Mesodermal cell (in vitro differentiated cells): ENCODE results near the gene LRRK1.

Experiments used
- H3K27ac ChIP-seq: 2 replicates; pipeline ENCODE4 v1.7.0; 2013; ENCODE audit warnings: mild to moderate bottlenecking, low read depth, low read length, moderate library complexity; ENCODE audit not compliant: severe bottlenecking
- H3K36me3 ChIP-seq: 2 replicates; pipeline ENCODE4 v1.7.1; 2013; ENCODE audit warnings: mild to moderate bottlenecking, low read length, moderate library complexity; ENCODE audit not compliant: control insufficient read depth, insufficient read depth
- H3K4me1 ChIP-seq: one replicate; pipeline ENCODE4 v1.7.1; 2013; ENCODE audit warnings: mild to moderate bottlenecking, low read length; ENCODE audit not compliant: insufficient read depth, control insufficient read depth, poor library complexity, severe bottlenecking
- H3K4me3 ChIP-seq: 2 replicates; pipeline ENCODE4 v1.7.0; 2013; ENCODE audit warnings: low read length, control low read depth, mild to moderate bottlenecking; ENCODE audit not compliant: insufficient read depth, poor library complexity, severe bottlenecking; ENCODE audit errors: extremely low read depth
- H3K9me3 ChIP-seq: 2 replicates; pipeline ENCODE4 v1.7.1; 2013; ENCODE audit warnings: mild to moderate bottlenecking, low read length, moderate library complexity; ENCODE audit not compliant: control insufficient read depth
- WGBS, 2 experiments: methylation state at CpG; one replicate each; pipeline ENCODE4 v1.1.5; 2013; ENCODE audit warnings: missing lambda C conversion rate in 2 of 2; ENCODE audit not compliant: insufficient coverage in 2 of 2; 5-methylcytosine and 5-hydroxymethylcytosine counted together

Gene LRRK1

DNA sequence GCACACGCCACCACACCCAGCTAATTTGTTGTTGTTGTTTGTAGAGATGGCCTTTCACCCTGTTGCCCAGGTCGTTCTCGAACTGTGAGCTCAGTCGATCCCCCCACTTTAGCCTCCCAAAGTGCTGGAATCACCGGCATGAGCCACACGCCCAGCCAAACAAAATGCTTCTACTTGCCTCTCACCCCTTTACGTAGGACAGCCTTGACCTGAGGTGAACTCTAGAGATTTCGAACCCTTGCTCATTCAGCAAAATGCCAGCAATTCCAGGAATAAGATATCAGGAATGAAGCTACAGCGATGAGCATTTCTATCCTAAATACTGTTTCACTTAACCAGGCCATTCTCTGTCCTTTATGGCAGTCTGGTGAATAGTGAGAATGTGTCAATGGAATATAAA is 135.0 kb downstream of the LRRK1 start:
- H3K4me1 ChIP-seq = no peaks in the 10 kb centered on the region
- no peaks in the 10 kb centered on the region for H3K36me3 ChIP-seq
- H3K4me3 ChIP-seq = no peak overlapping the region
- H3K27ac ChIP-seq = no peak overlapping the region
- H3K9me3 ChIP-seq = no peaks in the 10 kb centered on the region
- 88 to 91% methylated on average over 5 of the region's 9 CpGs for WGBS, 2 experiments

DNA sequence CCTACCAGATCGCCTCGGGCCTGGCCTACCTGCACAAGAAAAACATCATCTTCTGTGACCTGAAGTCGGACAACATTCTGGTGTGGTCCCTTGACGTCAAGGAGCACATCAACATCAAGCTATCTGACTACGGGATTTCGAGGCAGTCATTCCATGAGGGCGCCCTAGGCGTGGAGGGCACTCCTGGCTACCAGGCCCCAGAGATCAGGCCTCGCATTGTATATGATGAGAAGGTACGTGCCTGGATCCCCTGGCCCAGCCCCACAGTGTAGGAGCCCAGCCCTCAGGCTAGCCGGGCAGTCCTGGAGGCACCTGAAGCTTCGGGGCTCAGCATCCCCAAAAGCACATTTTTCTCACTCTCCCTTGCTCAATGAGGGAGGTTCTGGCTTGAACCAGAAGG is 135.8 kb downstream of the LRRK1 start:
- H3K4me3 ChIP-seq = no peak overlapping the region
- WGBS, 2 experiments = 92 to 95% methylated on average over 10 to 12 of the region's 12 CpGs
- H3K4me1 ChIP-seq = no peaks in the 10 kb centered on the region
- H3K9me3 ChIP-seq = no peaks in the 10 kb centered on the region
- H3K27ac ChIP-seq = no peak overlapping the region
- H3K36me3 ChIP-seq = no peaks in the 10 kb centered on the region

DNA sequence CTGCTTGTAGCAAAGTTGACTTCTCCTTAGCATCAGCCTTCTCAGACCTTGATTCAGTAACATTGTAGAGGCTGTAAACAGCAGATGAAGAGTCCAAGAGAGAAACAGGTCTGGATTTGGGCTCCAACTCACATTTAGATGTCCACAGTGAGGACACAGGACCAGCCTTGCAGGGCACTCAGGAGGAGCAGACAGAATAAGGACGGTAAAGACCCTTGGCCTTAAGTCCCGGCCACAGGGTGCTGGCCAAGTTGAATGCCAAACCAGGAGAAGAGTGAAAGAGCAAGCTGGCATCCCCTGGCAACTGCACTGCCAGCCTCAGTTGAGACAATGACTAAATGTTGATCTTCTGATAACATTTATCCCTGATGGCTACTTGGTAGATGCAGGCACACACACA is 136.3 kb downstream of the LRRK1 start:
- Histone ChIP-seq H3K27ac (no peak overlapping the region), H3K36me3 (no peaks in the 10 kb centered on the region), H3K4me3 (no peak overlapping the region), H3K9me3 (no peaks in the 10 kb centered on the region), H3K4me1 (no peaks in the 10 kb centered on the region)
- 86 to 87% methylated on average over 2 of the region's 2 CpGs for WGBS, 2 experiments

DNA sequence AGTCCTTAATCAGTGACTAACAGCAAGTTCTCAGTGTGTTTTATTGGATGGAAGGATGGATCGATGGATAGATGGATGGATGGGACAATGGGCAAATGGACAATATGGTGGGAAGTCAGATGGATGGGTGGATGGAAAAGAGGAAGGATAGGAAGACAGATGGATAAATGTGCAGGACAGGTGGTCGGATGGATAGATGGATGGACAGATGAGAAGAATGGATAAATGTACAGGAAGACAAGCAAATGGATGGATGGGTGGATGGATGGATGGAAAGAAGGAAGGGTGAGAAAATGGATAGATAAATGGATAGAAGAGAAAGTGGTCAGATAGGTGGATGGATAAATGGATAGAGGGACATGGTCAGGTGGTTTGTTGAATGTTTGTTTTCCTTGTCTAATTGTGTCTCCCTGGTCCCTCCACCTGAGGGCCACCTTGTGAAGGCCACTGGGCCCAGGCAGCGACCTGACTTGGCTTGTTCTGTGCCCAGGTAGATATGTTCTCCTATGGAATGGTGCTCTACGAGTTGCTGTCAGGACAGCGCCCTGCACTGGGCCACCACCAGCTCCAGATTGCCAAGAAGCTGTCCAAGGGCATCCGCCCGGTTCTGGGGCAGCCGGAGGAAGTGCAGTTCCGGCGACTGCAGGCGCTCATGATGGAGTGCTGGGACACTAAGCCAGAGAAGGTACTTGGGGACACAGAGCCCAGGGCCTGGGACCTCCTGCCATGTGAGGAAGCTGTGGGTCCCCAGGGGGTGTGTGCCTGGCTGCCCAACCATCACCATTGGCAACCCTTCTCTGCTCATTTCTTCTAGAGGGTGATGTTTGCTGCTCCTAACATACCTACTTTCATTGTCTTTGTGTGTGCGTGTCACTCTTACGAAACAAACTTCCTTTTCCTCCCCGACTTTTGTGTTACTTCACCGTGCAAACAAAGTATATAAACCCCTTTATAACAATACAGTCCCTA is 137.5 kb downstream of the LRRK1 start:
- no peak overlapping the region for H3K27ac ChIP-seq
- H3K4me3 ChIP-seq = no peak overlapping the region
- H3K9me3 ChIP-seq = no peaks in the 10 kb centered on the region
- WGBS, 2 experiments = 91% methylated on average over 11 to 12 of the region's 15 CpGs
- H3K36me3 ChIP-seq = no peaks in the 10 kb centered on the region
- no peaks in the 10 kb centered on the region for H3K4me1 ChIP-seq

DNA sequence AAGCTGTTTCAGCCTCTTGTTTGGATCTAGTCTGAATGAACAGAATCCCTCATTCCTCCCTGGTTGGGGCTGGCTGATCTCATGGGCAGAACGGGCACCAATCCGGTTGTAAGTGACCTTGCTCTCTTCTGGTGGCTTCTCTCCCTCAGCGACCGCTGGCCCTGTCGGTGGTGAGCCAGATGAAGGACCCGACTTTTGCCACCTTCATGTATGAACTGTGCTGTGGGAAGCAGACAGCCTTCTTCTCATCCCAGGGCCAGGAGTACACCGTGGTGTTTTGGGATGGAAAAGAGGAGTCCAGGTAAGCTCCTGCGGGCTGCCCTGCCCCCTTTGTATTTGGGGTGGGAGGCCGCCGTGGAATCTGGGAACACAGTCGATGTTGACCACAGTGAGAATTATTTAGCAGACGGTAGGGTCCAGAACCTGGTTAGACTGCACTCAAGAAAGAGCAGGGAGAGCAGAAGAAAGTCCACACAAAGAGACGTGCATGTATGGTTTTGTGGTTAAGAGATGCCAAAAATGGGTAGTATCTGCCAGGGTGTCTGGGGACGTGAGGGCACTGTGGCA is 138.8 kb downstream of the LRRK1 start:
- WGBS, 2 experiments = 85 to 91% methylated on average over 12 of the region's 14 CpGs
- no peak overlapping the region for H3K4me3 ChIP-seq
- H3K27ac ChIP-seq = no peak overlapping the region
- no peaks in the 10 kb centered on the region for H3K36me3 ChIP-seq
- no peaks in the 10 kb centered on the region for H3K9me3 ChIP-seq
- H3K4me1 ChIP-seq = no peaks in the 10 kb centered on the region

DNA sequence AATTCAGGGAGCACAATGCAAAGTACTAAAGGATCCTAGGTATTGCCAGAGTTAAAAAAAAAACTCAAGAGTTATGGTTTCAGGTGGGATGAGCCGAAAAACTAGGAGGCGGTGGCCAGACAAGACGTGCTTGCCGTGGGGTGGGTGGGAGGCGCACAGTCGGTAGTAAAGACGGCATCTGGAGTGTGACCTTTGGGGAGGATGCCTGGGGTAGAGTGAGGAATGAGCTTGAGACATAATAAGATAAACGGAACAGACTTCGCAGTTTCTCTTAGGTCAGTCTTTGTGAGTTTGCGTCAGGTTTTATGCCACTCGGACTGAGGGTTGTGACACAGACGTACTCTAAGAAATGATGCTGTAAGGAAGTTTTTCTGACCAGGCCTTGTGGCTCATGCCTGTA is 139.6 kb downstream of the LRRK1 start:
- 91 to 92% methylated on average over 11 to 12 of the region's 12 CpGs for WGBS, 2 experiments
- H3K36me3 ChIP-seq = no peaks in the 10 kb centered on the region
- H3K9me3 ChIP-seq = no peaks in the 10 kb centered on the region

DNA sequence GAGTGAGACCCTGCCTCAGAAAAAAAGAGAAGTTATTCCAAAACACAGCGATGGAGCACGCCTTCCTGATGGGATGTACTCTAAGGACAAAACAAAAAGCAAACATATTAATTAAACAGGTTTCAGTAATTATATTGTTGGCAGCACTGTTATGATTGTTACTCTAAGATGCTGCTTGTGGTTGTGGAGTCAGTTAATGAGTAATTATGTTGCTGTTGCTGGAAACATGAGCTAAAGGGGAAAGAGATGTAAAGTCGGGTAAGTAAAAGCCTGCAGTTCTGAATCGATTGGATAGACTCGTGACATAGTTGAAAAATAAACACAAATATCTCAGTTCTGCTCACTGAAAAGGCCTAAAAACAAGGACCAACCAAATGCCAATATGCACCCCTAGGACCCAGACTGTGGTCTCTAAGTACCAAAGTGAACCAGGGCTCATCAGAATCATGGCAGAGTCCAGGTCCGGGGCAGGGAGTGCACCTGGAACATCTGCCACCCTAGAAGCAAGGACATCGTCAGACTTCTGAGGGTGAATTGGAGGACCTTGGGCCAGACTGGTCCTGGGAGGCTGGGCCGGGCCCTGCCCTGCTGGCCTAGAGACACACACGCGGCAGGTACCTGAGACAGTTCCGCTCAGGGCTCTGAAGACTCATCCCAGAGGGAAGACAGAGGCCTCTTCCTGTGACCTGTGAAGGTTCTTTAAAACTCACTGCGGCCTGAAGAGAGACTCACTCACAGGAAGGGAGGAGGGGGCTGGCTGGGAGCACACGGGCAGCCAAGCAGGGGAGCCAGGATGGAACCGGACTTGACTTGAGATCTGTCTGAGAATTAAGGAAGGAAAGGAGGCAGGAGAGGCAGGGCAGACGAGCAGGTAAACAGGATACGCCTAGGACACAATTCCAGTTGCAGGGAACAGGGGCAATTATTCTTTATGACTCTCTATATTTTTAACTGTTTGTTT is 140.5 kb downstream of the LRRK1 start:
- H3K4me3 ChIP-seq = no peak overlapping the region
- 79 to 87% methylated on average over 10 to 11 of the region's 16 CpGs for WGBS, 2 experiments
- no peaks in the 10 kb centered on the region for H3K9me3 ChIP-seq
- no peaks in the 10 kb centered on the region for H3K4me1 ChIP-seq
- no peaks in the 10 kb centered on the region for H3K36me3 ChIP-seq
- H3K27ac ChIP-seq = no peak overlapping the region

More for the DNA sequence above, 139.6 kb downstream of the LRRK1 start:
- Histone ChIP-seq H3K4me1 (no peaks in the 10 kb centered on the region), H3K27ac (no peak overlapping the region), H3K4me3 (no peak overlapping the region)

DNA sequence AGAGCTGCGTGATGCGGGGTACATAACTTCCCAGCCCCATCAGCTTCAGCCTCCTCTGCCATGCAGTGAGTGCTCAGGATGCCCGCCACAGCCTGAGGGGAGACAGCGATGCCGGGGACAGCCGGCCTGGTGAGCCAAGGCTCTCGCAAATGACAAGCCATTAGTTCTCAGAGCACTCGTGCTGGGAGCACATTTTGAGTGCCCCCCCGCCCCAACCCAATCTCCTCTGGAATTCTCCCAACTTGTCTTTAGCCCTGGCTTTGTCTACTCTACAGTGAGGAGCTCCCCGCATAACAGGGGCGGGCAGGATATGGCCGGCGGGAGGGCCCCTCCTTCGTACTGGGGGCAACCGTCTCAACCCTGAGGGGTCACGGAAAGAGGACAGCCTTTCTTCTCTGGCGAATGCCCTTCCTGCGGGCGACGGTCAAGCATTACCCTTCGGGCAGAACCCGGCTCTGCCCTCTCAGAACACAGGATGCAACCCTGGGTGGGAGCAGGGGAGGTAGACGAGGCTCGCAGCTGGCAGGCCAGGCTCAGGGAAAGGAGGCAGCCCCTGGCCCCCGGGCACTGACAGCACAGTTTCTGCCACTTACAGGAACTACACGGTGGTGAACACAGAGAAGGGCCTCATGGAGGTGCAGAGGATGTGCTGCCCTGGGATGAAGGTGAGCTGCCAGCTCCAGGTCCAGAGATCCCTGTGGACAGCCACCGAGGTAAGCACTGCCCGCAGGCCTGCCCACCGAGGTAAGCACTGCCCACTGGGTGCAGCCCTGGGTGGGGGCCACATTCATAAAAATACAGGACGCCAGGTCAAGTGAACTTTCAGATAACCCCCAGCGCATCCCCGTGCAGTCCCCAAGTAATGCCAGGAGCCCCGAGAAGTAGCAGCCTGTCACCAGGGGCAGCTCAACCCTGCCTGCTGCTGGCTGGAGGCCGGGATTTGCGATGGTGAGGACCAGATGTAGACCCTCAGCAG is 141.7 kb downstream of the LRRK1 start:
- H3K9me3 ChIP-seq = no peaks in the 10 kb centered on the region
- no peak overlapping the region for H3K27ac ChIP-seq
- H3K36me3 ChIP-seq = no peaks in the 10 kb centered on the region
- no peaks in the 10 kb centered on the region for H3K4me1 ChIP-seq
- WGBS, 2 experiments = 79 to 82% methylated on average over 34 of the region's 35 CpGs
- no peak overlapping the region for H3K4me3 ChIP-seq

DNA sequence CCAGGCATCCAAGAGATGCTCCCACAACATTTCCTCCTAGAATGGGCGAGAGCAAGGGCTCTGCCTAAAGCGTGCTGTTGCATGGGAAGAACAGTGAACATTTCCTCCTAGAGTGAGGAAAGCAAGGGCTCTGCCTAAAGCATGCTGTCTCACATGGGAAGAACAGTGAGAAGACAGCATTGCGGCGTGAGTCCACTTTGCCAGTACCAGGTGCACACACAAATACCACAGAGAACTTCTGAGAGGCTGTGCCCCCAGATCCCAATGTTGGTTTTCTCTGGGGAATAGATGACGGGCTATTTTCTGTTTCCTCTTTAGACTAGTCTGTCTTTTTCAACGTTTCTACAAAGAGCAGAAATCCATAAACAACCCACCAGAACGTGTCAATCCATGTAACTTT is 142.9 kb downstream of the LRRK1 start:
- no peaks in the 10 kb centered on the region for H3K4me1 ChIP-seq
- WGBS, 2 experiments = 83 to 85% methylated on average over 5 to 6 of the region's 7 CpGs
- H3K9me3 ChIP-seq = no peaks in the 10 kb centered on the region
- H3K36me3 ChIP-seq = no peaks in the 10 kb centered on the region
- no peak overlapping the region for H3K4me3 ChIP-seq
- no peak overlapping the region for H3K27ac ChIP-seq
